Measurements from ENCODE around the gene PLEKHA6.

DNA sequence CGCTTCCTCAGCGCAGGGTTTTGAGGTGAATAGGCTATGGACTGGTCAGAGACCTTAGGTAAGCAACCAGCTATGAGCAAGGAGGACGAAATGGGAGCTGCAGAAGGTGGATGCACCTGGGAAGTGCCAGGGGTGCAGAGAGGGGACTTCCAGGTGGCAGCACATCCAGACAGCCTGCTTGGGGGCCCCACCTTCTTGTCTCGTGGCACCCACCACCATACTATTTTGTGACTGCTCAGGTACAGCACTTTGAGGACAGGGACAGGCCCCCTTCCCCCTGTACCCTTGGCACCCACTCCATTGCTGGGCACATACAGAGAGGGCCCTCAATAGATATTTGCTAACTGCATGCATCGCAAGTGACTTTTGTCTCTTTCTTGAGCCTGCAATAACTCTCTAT lies 162.7 kb downstream of the PLEKHA6 start:
- TF ChIP-seq CTCF (IDR thresholded peaks at IDR 0.05) (no peak), EZH2 (IDR thresholded peaks at IDR 0.05; ENCODE audit: borderline replicate concordance, insufficient read depth, low read depth, low read length, poor library complexity, severe bottlenecking) (no peak)
